T-helper 9 cell (primary cell): ENCODE data around the gene DDX56.

Experiments
- DNase-seq: peaks from one replicate; pipeline ENCODE4 v3.0.0-alpha.2; 2020

DDX56 gene

GRCh38 chr7:44534087-44534486 lies 39.6 kb downstream of the DDX56 start:
- DNase-seq: no peak

GRCh38 chr7:44533301-44534055 lies 40.2 kb downstream of the DDX56 start:
- DNase-seq: no peak

GRCh38 chr7:44531421-44532380 lies 42.0 kb downstream of the DDX56 start:
- DNase-seq: no peak

- no peak for DNase-seq
Measured at GRCh38 chr7:44530990-44531389, 42.7 kb downstream of the DDX56 start.

- DNase-seq: no peak
Measured at GRCh38 chr7:44524811-44525388, 48.8 kb downstream of the DDX56 start.

- DNase-seq: no peak
Measured at GRCh38 chr7:44522315-44522714, 51.4 kb downstream of the DDX56 start.

- DNase-seq: no peak
Measured at GRCh38 chr7:44521347-44522095, 52.2 kb downstream of the DDX56 start.

- no peak for DNase-seq
Measured at GRCh38 chr7:44520574-44520973, 53.1 kb downstream of the DDX56 start.

GRCh38 chr7:44519546-44519945 lies 54.2 kb downstream of the DDX56 start:
- DNase-seq: no peak

- DNase-seq: no peak
Measured at GRCh38 chr7:44518761-44519160, 54.9 kb downstream of the DDX56 start.

- DNase-seq: no peak
Measured at GRCh38 chr7:44517175-44517574, 56.5 kb downstream of the DDX56 start.
